H1 (cell line): Measurements from ENCODE around the gene POLH. TPM values are rescaled to one million over a fixed set of nuclear protein-coding genes. Genes with fewer than 3 reads are reported as not detected.

Experiments used
- CTCF ChIA-PET: fragments of 300-600 bp; sonication (Branson Sonifier 250); formaldehyde crosslinking; loops from one replicate; lab custom pipeline; 2021; ENCODE audit not compliant: partially characterized antibody; lab: Charles Lee
- POLR2A ChIA-PET: fragments of 300-600 bp; sonication (Branson Sonifier 250); formaldehyde crosslinking; loops from one replicate; lab custom pipeline; 2021; ENCODE audit warnings: inconsistent platforms; ENCODE audit not compliant: partially characterized antibody; lab: Charles Lee
- DNase-seq, 2 experiments: peaks; one replicate each; pipeline versions ENCODE4 v3.0.0 to v3.0.0-alpha.2; 2010 to 2022; ENCODE audit warnings: low spot score in 2 of 2, low read depth in 1 of 2, mixed read lengths in 1 of 2
- FAIRE-seq: peaks from 2 replicates; lab custom pipeline; 2011; peaks lifted over from hg19 to GRCh38; lab: Jason Lieb, UNC
- H2AFZ ChIP-seq: 2 replicates; pipeline ENCODE4 v1.8.1; 2012; ENCODE audit warnings: low read length, inconsistent platforms
- H2AK5ac ChIP-seq: 2 replicates; pipeline ENCODE4 v1.6.1; 2013; ENCODE audit warnings: low read depth, low read length
- H2BK120ac ChIP-seq: replicated peaks from 2 replicates; pipeline ENCODE3; 2013; ENCODE audit warnings: low read depth, low read length, inconsistent platforms
- H2BK12ac ChIP-seq: 2 replicates; pipeline ENCODE4 v1.6.1; 2013; ENCODE audit warnings: low read depth, low read length
- H2BK15ac ChIP-seq: 2 replicates; pipeline ENCODE4 v1.6.1; 2013; ENCODE audit warnings: low read length
- H2BK20ac ChIP-seq: 2 replicates; pipeline ENCODE4 v1.6.1; 2013; ENCODE audit warnings: low read length
- H2BK5ac ChIP-seq: 2 replicates; pipeline ENCODE4 v1.6.1; 2013; ENCODE audit warnings: low read depth, low read length
- H3K14ac ChIP-seq: 2 replicates; pipeline ENCODE4 v1.6.1; 2013; ENCODE audit warnings: inconsistent platforms; ENCODE audit not compliant: insufficient read length
- H3K18ac ChIP-seq: 2 replicates; pipeline ENCODE4 v1.6.1; 2013; ENCODE audit warnings: low read length; ENCODE audit errors: extremely low read depth
- H3K23ac ChIP-seq: 2 replicates; pipeline ENCODE4 v1.6.1; 2013; ENCODE audit warnings: inconsistent platforms; ENCODE audit not compliant: insufficient read length
- H3K23me2 ChIP-seq: 2 replicates; pipeline ENCODE4 v1.6.1; 2013; ENCODE audit warnings: low read depth, low read length
- H3K27ac ChIP-seq: 2 replicates; pipeline ENCODE4 v1.6.1; 2011; ENCODE audit warnings: low read depth, low read length, inconsistent platforms
- H3K27me3 ChIP-seq, 4 experiments: replicated peaks in 1 of 4; 1 replicate in 1 of 4; 2 replicates in 3 of 4; pipeline versions ENCODE4 v1.6.1 to v1.8.1; 2011 to 2013; ENCODE audit warnings: low read length in 3 of 4, mild to moderate bottlenecking in 3 of 4, inconsistent platforms in 2 of 4, mixed read lengths in 2 of 4, moderate library complexity in 1 of 4; ENCODE audit not compliant: control insufficient read depth in 3 of 4, insufficient read depth in 3 of 4; ENCODE audit errors: extremely low read depth in 1 of 4
- H3K36me3 ChIP-seq, 4 experiments: 2 replicates each; pipeline versions ENCODE4 v1.6.1 to v1.8.1; 2011 to 2013; ENCODE audit warnings: mild to moderate bottlenecking in 4 of 4, low read length in 3 of 4, moderate library complexity in 2 of 4, control low read depth in 1 of 4, inconsistent platforms in 1 of 4; ENCODE audit not compliant: insufficient read depth in 4 of 4, control insufficient read depth in 2 of 4
- H3K4ac ChIP-seq: replicated peaks from 2 replicates; pipeline ENCODE3; 2013; ENCODE audit warnings: low read length, low read depth, mixed read lengths, inconsistent platforms; ENCODE audit not compliant: insufficient read length
- H3K4me1 ChIP-seq, 4 experiments: replicated peaks in 1 of 4; 1 replicate in 1 of 4; 2 replicates in 3 of 4; pipeline versions ENCODE4 v1.6.1 to v1.8.1; 2011 to 2013; ENCODE audit warnings: low read length in 3 of 4, inconsistent platforms in 2 of 4, mixed read lengths in 1 of 4; ENCODE audit not compliant: insufficient read depth in 4 of 4, control insufficient read depth in 3 of 4
- H3K4me2 ChIP-seq, 2 experiments: 2 replicates each; pipeline versions ENCODE4 v1.6.1 to v1.8.1; 2011 to 2013; ENCODE audit warnings: low read depth in 2 of 2, low read length in 2 of 2, control low read depth in 1 of 2, inconsistent platforms in 1 of 2, mild to moderate bottlenecking in 1 of 2; ENCODE audit not compliant: insufficient read depth in 1 of 2
- H3K4me3 ChIP-seq, 4 experiments: fragments of 200-600, 300-600 bp in 1 of 4; sonication (generic), shearing (Covaris generic), sonication (Bioruptor Twin) in 1 of 4; 2 replicates each; pipeline versions ENCODE4 v1.5.1 to v1.8.1; 2011 to 2016; ENCODE audit warnings: low read length in 4 of 4, low read depth in 3 of 4, control low read depth in 2 of 4, inconsistent platforms in 2 of 4, mild to moderate bottlenecking in 2 of 4, mixed read lengths in 1 of 4, moderate library complexity in 1 of 4; ENCODE audit not compliant: insufficient read depth in 2 of 4; ENCODE audit errors: extremely low read depth in 1 of 4
- H3K56ac ChIP-seq: replicated peaks from 2 replicates; pipeline ENCODE3; 2013; ENCODE audit warnings: low read depth, mild to moderate bottlenecking, mixed read lengths, low read length, inconsistent platforms; ENCODE audit not compliant: insufficient read length
- H3K79me1 ChIP-seq: 2 replicates; pipeline ENCODE4 v1.6.1; 2013; ENCODE audit warnings: low read depth, low read length, control low read depth
- H3K79me2 ChIP-seq, 2 experiments: 2 replicates each; pipeline versions ENCODE4 v1.6.1 to v1.8.1; 2012 to 2013; ENCODE audit warnings: low read length in 2 of 2, mild to moderate bottlenecking in 2 of 2, inconsistent platforms in 1 of 2; ENCODE audit not compliant: insufficient read depth in 2 of 2, control insufficient read depth in 1 of 2
- H3K9ac ChIP-seq, 4 experiments: replicated peaks in 1 of 4; 1 replicate in 1 of 4; 2 replicates in 3 of 4; pipeline versions ENCODE4 v1.6.1 to v1.8.1; 2011 to 2013; ENCODE audit warnings: low read depth in 3 of 4, low read length in 3 of 4, control low read depth in 2 of 4, mild to moderate bottlenecking in 2 of 4, moderate library complexity in 2 of 4, inconsistent platforms in 1 of 4; ENCODE audit errors: extremely low read depth in 1 of 4
- H3K9me3 ChIP-seq, 2 experiments: 2 replicates each; pipeline versions ENCODE4 v1.6.1 to v1.8.1; 2012 to 2013; ENCODE audit warnings: mild to moderate bottlenecking in 2 of 2, moderate library complexity in 2 of 2, control low read depth in 1 of 2, inconsistent platforms in 1 of 2, low read depth in 1 of 2, low read length in 1 of 2, mixed read lengths in 1 of 2; ENCODE audit not compliant: insufficient read depth in 2 of 2
- H4K20me1 ChIP-seq, 2 experiments: replicated peaks in 1 of 2; 2 replicates each; pipeline versions ENCODE3 to v1.8.1; 2011 to 2013; ENCODE audit warnings: inconsistent platforms in 2 of 2, low read length in 2 of 2, mild to moderate bottlenecking in 1 of 2; ENCODE audit not compliant: insufficient read depth in 2 of 2, control insufficient read depth in 1 of 2
- H4K5ac ChIP-seq: 2 replicates; pipeline ENCODE4 v1.6.1; 2013; ENCODE audit warnings: low read length, low read depth, mixed read lengths, inconsistent platforms; ENCODE audit not compliant: insufficient read length
- H4K8ac ChIP-seq: 2 replicates; pipeline ENCODE4 v1.8.0; 2013; ENCODE audit warnings: mild to moderate bottlenecking, moderate library complexity, low read length, inconsistent platforms; ENCODE audit not compliant: insufficient read depth; ENCODE audit errors: extremely low read depth
- H4K91ac ChIP-seq: replicated peaks from 2 replicates; pipeline ENCODE3; 2013; ENCODE audit warnings: low read length, mixed read lengths, inconsistent platforms; ENCODE audit not compliant: insufficient read length
- ASH2L ChIP-seq: fragments of 200-600, 300-600 bp; sonication (generic); IDR thresholded peaks from one replicate; pipeline ENCODE4 v1.7.1; 2017; ENCODE audit warnings: low read length
- ATF2 ChIP-seq: IDR thresholded peaks from 2 replicates; pipeline ENCODE4 v1.6.1; 2012; ENCODE audit warnings: low read length, inconsistent platforms
- BACH1 ChIP-seq: IDR thresholded peaks from 2 replicates; pipeline ENCODE4 v1.6.1; 2012; ENCODE audit warnings: low read length, improper control_type of control experiment
- BCL11A ChIP-seq, 2 experiments: IDR thresholded peaks; one replicate each; pipeline ENCODE4 v1.6.1; 2011; ENCODE audit warnings: low read depth in 2 of 2, low read length in 2 of 2, mild to moderate bottlenecking in 2 of 2
- CBX5 ChIP-seq: fragments of 300-800, 300-1000 bp; sonication (generic); IDR thresholded peaks from 2 replicates; pipeline ENCODE4 v1.7.1; 2016; ENCODE audit warnings: antibody characterized with exemption, low read length, low read depth
- NANOG ChIP-seq: IDR thresholded peaks from 2 replicates; pipeline ENCODE4 v1.6.1; 2011; ENCODE audit warnings: low read length, low read depth, mild to moderate bottlenecking, inconsistent platforms; ENCODE audit not compliant: insufficient read depth, poor library complexity, severe bottlenecking
- POU5F1 ChIP-seq: IDR thresholded peaks from 2 replicates; pipeline ENCODE4 v1.6.1; 2011; ENCODE audit warnings: low read depth, mild to moderate bottlenecking, low read length, moderate library complexity
- RBBP5 ChIP-seq: IDR thresholded peaks from 2 replicates; pipeline ENCODE4 v1.7.1; 2012; ENCODE audit warnings: low read depth, mild to moderate bottlenecking, inconsistent platforms, low read length, moderate library complexity, borderline replicate concordance
- RXRA ChIP-seq: IDR thresholded peaks from 2 replicates; pipeline ENCODE4 v1.6.1; 2011; ENCODE audit warnings: low read depth, mild to moderate bottlenecking, low read length, moderate library complexity; ENCODE audit not compliant: insufficient read depth
- SP2 ChIP-seq: IDR thresholded peaks from 2 replicates; pipeline ENCODE4 v1.6.1; 2012; ENCODE audit warnings: mild to moderate bottlenecking, low read length, inconsistent platforms
- TEAD4 ChIP-seq: IDR thresholded peaks from 2 replicates; pipeline ENCODE4 v1.6.1; 2012; ENCODE audit warnings: low read depth, low read length, inconsistent platforms, mixed read lengths
- YY1 ChIP-seq: IDR thresholded peaks from 2 replicates; pipeline ENCODE4 v1.6.1; 2011; ENCODE audit warnings: low read depth, mild to moderate bottlenecking, low read length
- WGBS, 2 experiments: shearing (Covaris generic) in 1 of 2; methylation state at CpG; one replicate each; pipeline versions ENCODE4 v1.1.6 to v1.1.7; 2013 to 2015; ENCODE audit warnings: low lambda C conversion rate in 2 of 2, mixed read lengths in 2 of 2, inconsistent platforms in 1 of 2, low coverage in 1 of 2, missing lambda C conversion rate in 1 of 2; ENCODE audit not compliant: insufficient replicate concordance in 2 of 2, insufficient coverage in 1 of 2, insufficient read length in 1 of 2; ENCODE audit errors: extremely low coverage in 1 of 2, missing lambda C conversion rate in 1 of 2; 5-methylcytosine and 5-hydroxymethylcytosine counted together
- polyA plus RNA-seq, 7 experiments: library from polyadenylated mRNA; depleted of rRNA in 3 of 7; stranded (reverse) in 5 of 7; unstranded in 2 of 7; fragments of >200 nt in 5 of 7; fragments of 200-250 nt in 2 of 7; gene quantifications; 1 replicate in 5 of 7; 2 replicates in 1 of 7; 4 replicates in 1 of 7; pipeline versions ENCODE4 v1.2.1 to v1.2.3, GENCODE V29; 2011 to 2013; ENCODE audit warnings: missing spikeins in 2 of 7, mixed read lengths in 2 of 7
- total RNA-seq: library from RNA; stranded (reverse); fragmentation: NEBNext Ultra II Directional; extraction: Animal tissue kit (Norgen Biotek cat#: 25700); gene quantifications from 2 replicates; pipeline ENCODE4 v1.2.1, GENCODE V29; 2021

The POLH gene
- total and polyA plus RNA-seq, 2 of the 8 experiments (the other 6 are each of a cell fraction or from before 2014, with no cell fraction given): 5.8 to 12.4 TPM

GRCh38 chr6:43532201-43532600 lies 43.8 kb upstream of the POLH start:
- H3K4me3 ChIP-seq: no peak overlapping the region
- no peak overlapping the region for H4K8ac ChIP-seq
- H3K4me1 ChIP-seq: no peaks in the 10 kb centered on the region
- ChIA-PET CTCF (interaction anchor here (0.6 to 1.7 kb wide), 5 partner anchors 19 to 76 kb away, joined by 3 to 4 read pairs (median 3); no protein-coding TSS in a partner anchor), POLR2A (interaction anchor here (0.5 to 5.5 kb wide), 6 partner anchors 11 to 142 kb away, joined by 3 to 69 read pairs (median 4); partner anchors contain the start of genes POLR1C and YIPF3)
- H3K23me2 ChIP-seq: no peaks in the 10 kb centered on the region; the same call in 1 of the 2 replicates
- FAIRE-seq: no peak
- no peak overlapping the region for H2BK12ac ChIP-seq
- H2AK5ac ChIP-seq: no peak overlapping the region
- no peak overlapping the region for H3K56ac ChIP-seq
- no peak overlapping the region for H3K18ac ChIP-seq
- H3K9ac ChIP-seq: no peak overlapping the region
- no peaks in the 10 kb centered on the region for H3K9me3 ChIP-seq
- H4K5ac ChIP-seq: no peak overlapping the region
- H3K4ac ChIP-seq: no peak overlapping the region
- H3K23ac ChIP-seq: no peak overlapping the region
- no peak overlapping the region for H2BK15ac ChIP-seq
- DNase-seq: no peak
- no peak overlapping the region for H2BK5ac ChIP-seq
- no peaks in the 10 kb centered on the region for H3K79me2 ChIP-seq
- no peaks in the 10 kb centered on the region for H3K27me3 ChIP-seq
- no peak overlapping the region for H3K4me2 ChIP-seq
- peaks cover 0 to 2% of the 10 kb centered on the region in 2 experiments for H4K20me1 ChIP-seq
- no peak overlapping the region for H4K91ac ChIP-seq
- peaks cover 29 to 70% (median 60%) of the 10 kb centered on the region in 4 experiments for H3K36me3 ChIP-seq
- WGBS, 2 experiments: 100% methylated on average over 1 of the region's 1 CpG; no CpG with 5 or more reads in 1 of the 2 experiments
- H2AFZ ChIP-seq: no peak overlapping the region
- H3K79me1 ChIP-seq: no peaks in the 10 kb centered on the region
- H3K14ac ChIP-seq: no peak overlapping the region
- H2BK20ac ChIP-seq: no peak overlapping the region
- H2BK120ac ChIP-seq: no peak overlapping the region
- no peak overlapping the region for H3K27ac ChIP-seq
- no peak for TF ChIP-seq RBBP5
- no peak for TF ChIP-seq POU5F1
- TF ChIP-seq ASH2L: no peak
- no peak for TF ChIP-seq BCL11A (IDR thresholded peaks at IDR 0.05; ENCODE audit: low read depth in 2 of 2, low read length in 2 of 2)
- TF ChIP-seq BACH1: no peak
- no peak for TF ChIP-seq RXRA
- no peak for TF ChIP-seq NANOG
- TF ChIP-seq CBX5: no peak
- no peak for TF ChIP-seq ATF2
- no peak for TF ChIP-seq YY1
- TF ChIP-seq TEAD4: no peak
- no peak for TF ChIP-seq SP2
